ENCODE results near the gene SNX15. TPM values are rescaled to one million over a fixed set of nuclear protein-coding genes. Genes with fewer than 3 reads are reported as not detected.

SNX15 gene
- total RNA-seq, 1 donor from 2014 or later: 21.6 TPM

GRCh38 chr11:65058419-65059054 lies 31.3 kb downstream of the SNX15 start, which contains the start of gene NAALADL1:
TSS of gene NAALADL1 (minus strand) at chr11:65058553. CDS start at chr11:65058521, 32 bp downstream.
- no peak for TF ChIP-seq CTCF (IDR thresholded peaks at IDR 0.05; ENCODE audit: insufficient read depth, low read length, poor library complexity, severe bottlenecking)
- no peak within 1 kb of the TSS for H3K4me3 ChIP-seq (ENCODE audit: low read depth, low read length)
- no peak for DNase-seq (ENCODE audit: low read depth)

GRCh38 chr11:65059523-65059922 lies 32.3 kb downstream of the SNX15 start:
- no peak for TF ChIP-seq CTCF (IDR thresholded peaks at IDR 0.05; ENCODE audit: insufficient read depth, low read length, poor library complexity, severe bottlenecking)
- H3K27me3 ChIP-seq (ENCODE audit: control insufficient read depth, insufficient read depth, low read length): peaks cover 2% of the 10 kb centered on the region
- H3K4me3 ChIP-seq (ENCODE audit: low read depth, low read length): no peak overlapping the region
- no peak for DNase-seq (ENCODE audit: low read depth)
- H3K36me3 ChIP-seq (ENCODE audit: control insufficient read depth, insufficient read depth, low read length): no peaks in the 10 kb centered on the region

More at GRCh38 chr11:65058419-65059054, 31.3 kb downstream of the SNX15 start, which contains the start of gene NAALADL1:
- Histone ChIP-seq H3K27me3 (ENCODE audit: control insufficient read depth, insufficient read depth, low read length) (peaks cover 2% of the 10 kb centered on the region), H3K36me3 (ENCODE audit: control insufficient read depth, insufficient read depth, low read length) (no peaks in the 10 kb centered on the region)

- Histone ChIP-seq H3K36me3 (ENCODE audit: control insufficient read depth, insufficient read depth, low read length) (no peaks in the 10 kb centered on the region), H3K27me3 (ENCODE audit: control insufficient read depth, insufficient read depth, low read length) (no peaks in the 10 kb centered on the region), H3K4me3 (ENCODE audit: low read depth, low read length) (no peak overlapping the region)
- no peak for TF ChIP-seq CTCF (IDR thresholded peaks at IDR 0.05; ENCODE audit: insufficient read depth, low read length, poor library complexity, severe bottlenecking)
- no peak for DNase-seq (ENCODE audit: low read depth)
Observed at GRCh38 chr11:65059959-65060824, 33.0 kb downstream of the SNX15 start.

- H3K36me3 ChIP-seq (ENCODE audit: control insufficient read depth, insufficient read depth, low read length): no peaks in the 10 kb centered on the region
- TF ChIP-seq CTCF (IDR thresholded peaks at IDR 0.05; ENCODE audit: insufficient read depth, low read length, poor library complexity, severe bottlenecking): peak; percentile 33
- H3K27me3 ChIP-seq (ENCODE audit: control insufficient read depth, insufficient read depth, low read length): no peaks in the 10 kb centered on the region
- no peak overlapping the region for H3K4me3 ChIP-seq (ENCODE audit: low read depth, low read length)
- no peak for DNase-seq (ENCODE audit: low read depth)
Observed at GRCh38 chr11:65060913-65061408, 33.7 kb downstream of the SNX15 start.

DNA sequence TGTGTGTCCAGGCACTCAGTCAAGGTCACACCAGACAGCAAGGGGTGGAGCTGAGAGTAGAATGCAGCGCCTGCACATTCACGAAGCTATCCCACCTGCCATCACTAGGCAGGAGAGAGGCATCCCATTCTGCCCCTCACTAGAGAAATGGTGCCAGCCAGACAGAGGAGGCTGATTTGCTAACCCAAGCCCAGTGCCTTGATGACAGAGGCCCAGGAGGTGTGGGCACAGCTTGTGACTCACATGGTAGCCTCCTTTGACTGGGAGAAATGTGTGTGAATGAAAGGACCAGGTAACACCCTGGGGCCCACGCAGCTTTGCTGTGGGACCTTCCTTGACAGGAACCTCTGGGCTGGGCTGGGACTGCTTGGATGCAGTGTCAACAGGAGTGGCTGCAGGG lies 36.3 kb downstream of the SNX15 start:
- Histone ChIP-seq H3K4me3 (ENCODE audit: low read depth, low read length) (no peak overlapping the region), H3K36me3 (ENCODE audit: control insufficient read depth, insufficient read depth, low read length) (no peaks in the 10 kb centered on the region), H3K27me3 (ENCODE audit: control insufficient read depth, insufficient read depth, low read length) (no peaks in the 10 kb centered on the region)
- no peak for DNase-seq (ENCODE audit: low read depth)
- TF ChIP-seq CTCF (IDR thresholded peaks at IDR 0.05; ENCODE audit: insufficient read depth, low read length, poor library complexity, severe bottlenecking): no peak

Data from kidney epithelial cell (primary cell).